ENCODE results near the gene FGF21.
"Not testable (repeated sequence)": the region's sequence is repeated elsewhere in the genome, so short reads cannot be mapped to it uniquely, and the experiment has no call there.

Gene FGF21

GRCh38 chr19:48751845-48752495 is 3.4 kb upstream of the FGF21 start:
- no peak for DNase-seq (ENCODE audit: low read depth)

- DNase-seq (ENCODE audit: low read depth), result peak; percentile 67
Observed at GRCh38 chr19:48752496-48753365, 2.6 kb upstream of the FGF21 start, which contains the start of gene FUT1. Gene FUT1, minus strand, starts transcription at chr19:48752641. Its CDS starts 1,360 bp downstream, at chr19:48751281.

- DNase-seq (ENCODE audit: low read depth), result no peak
Observed at GRCh38 chr19:48755787-48756186, 463 bp downstream of the FGF21 start.

GRCh38 chr19:48756212-48756611 is 888 bp downstream of the FGF21 start:
- DNase-seq (ENCODE audit: low read depth), result no peak

- DNase-seq (ENCODE audit: low read depth), result no peak
Observed at GRCh38 chr19:48756686-48757085, 1.4 kb downstream of the FGF21 start.

GRCh38 chr19:48757089-48757675 is 1.9 kb downstream of the FGF21 start:
- DNase-seq (ENCODE audit: low read depth), result no peak

GRCh38 chr19:48757741-48758144 is 2.4 kb downstream of the FGF21 start:
- DNase-seq (ENCODE audit: low read depth), result no peak

GRCh38 chr19:48760504-48761205 is 5.3 kb downstream of the FGF21 start:
- DNase-seq (ENCODE audit: low read depth), result peak; percentile 76

- DNase-seq (ENCODE audit: low read depth), result not testable (repeated sequence)
Observed at GRCh38 chr19:48765816-48766215, 10.5 kb downstream of the FGF21 start.

GRCh38 chr19:48768171-48768753 is 12.9 kb downstream of the FGF21 start:
- DNase-seq (ENCODE audit: low read depth), result not testable (repeated sequence)

GRCh38 chr19:48768994-48769713 is 13.8 kb downstream of the FGF21 start:
- DNase-seq (ENCODE audit: low read depth), result no peak

GRCh38 chr19:48770266-48770665 is 14.9 kb downstream of the FGF21 start:
- DNase-seq (ENCODE audit: low read depth), result peak; percentile 68

- DNase-seq (ENCODE audit: low read depth), result no peak
Observed at GRCh38 chr19:48770734-48771472, 15.6 kb downstream of the FGF21 start.

GRCh38 chr19:48772503-48772953 is 17.2 kb downstream of the FGF21 start:
- no peak for DNase-seq (ENCODE audit: low read depth)

- no peak for DNase-seq (ENCODE audit: low read depth)
Observed at GRCh38 chr19:48777139-48777538, 21.8 kb downstream of the FGF21 start.

- no peak for DNase-seq (ENCODE audit: low read depth)
Observed at GRCh38 chr19:48777720-48778119, 22.4 kb downstream of the FGF21 start.

- no peak for DNase-seq (ENCODE audit: low read depth)
Observed at GRCh38 chr19:48779636-48780035, 24.3 kb downstream of the FGF21 start.

GRCh38 chr19:48780631-48781391 is 25.5 kb downstream of the FGF21 start:
- peak; percentile 76 for DNase-seq (ENCODE audit: low read depth)

- DNase-seq (ENCODE audit: low read depth), result peak; percentile 37
Observed at GRCh38 chr19:48784527-48784926, 29.2 kb downstream of the FGF21 start.

- not testable (repeated sequence) for DNase-seq (ENCODE audit: low read depth)
Observed at GRCh38 chr19:48786422-48786821, 31.1 kb downstream of the FGF21 start.

Data from ELR (cell line).